GM11168 (cell line): Measurements from ENCODE around the gene OSBPL3.
"Not testable (repeated sequence)": the region's sequence is repeated elsewhere in the genome, so short reads cannot be mapped to it uniquely, and the experiment has no call there.

Experiments
- in situ Hi-C: fragments of 300-500 bp; cut with MboI; formaldehyde crosslinking; loops from one replicate; pipeline ENCODE4 v1.12.0; 2022; ENCODE audit warnings: low sequenced_read_pairs; ENCODE audit not compliant: unreplicated experiment

OSBPL3 gene

DNA sequence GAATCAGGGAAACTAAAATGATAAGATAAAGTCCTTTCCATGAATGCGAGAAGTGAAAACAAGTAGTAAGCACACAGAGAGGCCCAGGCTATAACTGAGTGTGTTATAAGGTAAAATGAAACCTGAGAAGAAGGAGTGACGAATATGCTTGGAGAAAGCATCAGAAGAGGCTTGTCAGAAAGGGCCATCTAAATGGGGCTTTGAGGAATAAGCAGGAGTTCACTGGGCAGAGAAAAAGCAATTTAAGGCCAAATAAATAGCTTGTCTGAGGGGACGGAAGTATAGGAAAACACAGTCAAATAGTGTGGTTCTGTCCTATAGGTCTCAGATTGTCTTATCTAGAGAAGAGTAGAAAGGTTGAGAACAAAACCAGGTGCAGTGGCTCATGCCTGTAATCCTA is 163.1 kb downstream of the OSBPL3 start:
- in situ Hi-C loops, result no loop called here

DNA sequence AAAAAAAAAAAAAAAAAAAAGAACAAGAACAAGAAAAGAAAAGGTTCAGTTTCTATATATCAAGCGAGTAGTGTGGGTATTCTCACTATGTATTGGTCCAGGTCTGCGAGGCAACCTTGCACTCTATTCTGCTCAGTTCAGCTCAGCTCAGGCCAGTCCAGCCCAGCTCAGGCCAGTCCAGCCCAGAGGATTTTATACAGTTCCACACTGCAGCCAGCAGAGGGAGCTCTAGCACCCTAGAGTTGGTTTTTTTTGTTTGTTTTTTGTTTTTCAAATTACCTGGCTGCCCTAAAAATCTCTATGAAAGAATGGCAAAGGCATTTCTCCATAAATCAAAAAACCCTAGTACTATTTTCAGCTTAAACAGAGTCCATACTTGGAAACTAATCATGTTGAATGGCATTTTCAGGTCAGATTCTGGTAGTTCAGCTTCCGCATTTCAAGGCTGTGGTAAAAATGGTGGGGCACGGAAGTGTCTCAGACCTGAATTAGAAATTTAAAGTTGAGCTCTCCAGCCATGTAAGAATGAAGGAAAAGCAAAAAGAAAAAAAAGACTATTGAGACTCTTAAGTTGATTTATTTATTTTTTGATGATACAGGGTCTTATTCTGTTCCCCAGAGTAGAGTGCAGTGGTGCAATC is 167.6 kb downstream of the OSBPL3 start:
- in situ Hi-C loops, result no loop called here

DNA sequence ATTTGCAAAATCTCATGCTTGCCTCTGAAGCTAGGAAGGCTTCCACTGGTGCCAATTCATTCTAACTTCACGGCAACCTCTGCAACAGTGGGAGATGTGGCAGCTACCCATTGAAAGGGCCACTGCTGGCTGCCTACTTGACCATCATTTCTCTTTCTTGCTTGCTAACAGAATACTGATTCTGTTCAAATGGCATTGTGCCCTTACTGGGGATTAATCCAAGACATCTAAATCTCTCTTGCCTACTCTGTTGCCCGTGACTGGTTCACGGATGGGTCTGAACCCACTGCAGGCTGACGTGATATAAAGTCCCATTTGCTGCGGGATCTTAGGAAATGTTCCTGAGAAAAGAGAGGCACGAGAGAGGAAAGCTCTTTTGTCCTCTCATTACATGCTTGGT is 171.5 kb downstream of the OSBPL3 start:
- in situ Hi-C loops, result loop anchor here (5.0 kb wide), 1 partner anchor 284 kb away; no protein-coding TSS in a partner anchor

DNA sequence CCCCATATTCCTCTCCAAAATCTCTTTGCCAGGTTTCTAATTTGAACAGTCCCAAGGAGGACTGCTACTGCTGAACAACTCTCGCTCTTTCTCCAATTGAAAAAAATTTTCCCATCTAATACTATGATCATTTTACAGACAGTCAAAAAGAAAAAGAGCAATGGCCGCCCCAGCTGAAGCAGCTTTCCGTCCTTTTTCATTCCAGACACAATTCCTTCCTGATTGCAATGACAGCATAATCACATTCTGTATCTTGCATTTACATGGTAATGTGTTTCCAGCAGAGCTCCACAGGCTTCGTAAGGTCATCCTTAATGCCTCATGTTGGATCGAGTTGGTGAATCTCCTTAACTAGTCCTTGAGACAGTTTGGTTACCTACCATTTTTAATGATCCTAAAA is 177.7 kb downstream of the OSBPL3 start:
- in situ Hi-C loops, result no loop called here

DNA sequence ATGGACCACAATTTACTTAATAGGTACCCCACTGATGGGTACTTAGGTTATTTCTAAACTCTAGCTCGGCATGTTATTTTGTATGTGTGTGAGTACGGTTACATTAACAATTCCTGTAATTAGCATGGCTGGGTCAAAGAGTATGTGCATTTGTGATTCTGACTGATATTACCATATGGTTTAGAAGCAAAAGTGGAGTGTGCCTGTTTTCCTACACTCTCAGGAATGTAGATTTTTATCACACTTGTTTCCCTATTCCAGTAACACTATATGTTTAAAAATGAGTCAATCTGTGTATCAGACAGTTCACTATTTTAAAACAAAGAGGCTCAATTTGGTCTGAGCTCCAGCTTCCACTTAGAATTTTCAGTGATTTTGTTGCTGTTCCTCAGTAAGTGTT is 178.1 kb downstream of the OSBPL3 start:
- in situ Hi-C loops, result no loop called here

DNA sequence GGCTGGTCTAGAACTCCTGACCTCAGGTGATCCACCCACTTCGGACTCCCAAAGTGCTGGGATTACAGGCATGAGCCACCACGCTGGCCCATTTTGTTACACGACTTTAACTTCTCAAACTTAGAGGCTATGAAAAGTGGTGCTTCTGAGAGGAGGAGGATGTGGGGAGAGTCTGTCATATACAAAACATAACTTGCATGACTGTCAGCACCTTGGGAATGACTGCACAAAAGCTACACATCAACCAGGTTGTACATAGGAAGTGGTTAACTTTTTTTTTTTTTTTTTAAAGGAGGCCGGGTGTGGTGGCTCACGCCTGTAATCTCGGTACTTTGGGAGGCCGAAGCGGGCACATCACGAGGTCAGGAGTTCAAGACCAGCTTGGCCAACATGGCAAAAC is 179.3 kb downstream of the OSBPL3 start:
- in situ Hi-C loops, result no loop called here

DNA sequence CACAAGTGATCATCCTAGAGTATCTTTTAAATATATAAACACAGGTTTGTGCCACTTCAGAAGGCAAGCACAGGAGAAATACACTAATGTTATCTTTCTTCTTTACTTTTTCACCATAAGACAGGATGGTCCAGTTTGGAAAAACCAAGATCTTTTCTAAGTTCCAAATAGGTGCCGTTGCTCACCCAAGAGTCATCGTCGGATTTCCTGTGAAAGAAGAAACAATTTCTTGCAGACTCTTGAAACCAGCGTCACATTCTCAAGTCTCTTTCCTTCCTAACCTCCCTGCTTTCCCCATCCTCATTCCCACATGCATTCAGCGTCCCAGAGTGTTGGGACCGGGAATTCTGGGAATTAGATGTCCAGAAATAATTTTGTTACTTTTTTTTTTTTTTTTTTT is 179.9 kb downstream of the OSBPL3 start:
- in situ Hi-C loops, result no loop called here

DNA sequence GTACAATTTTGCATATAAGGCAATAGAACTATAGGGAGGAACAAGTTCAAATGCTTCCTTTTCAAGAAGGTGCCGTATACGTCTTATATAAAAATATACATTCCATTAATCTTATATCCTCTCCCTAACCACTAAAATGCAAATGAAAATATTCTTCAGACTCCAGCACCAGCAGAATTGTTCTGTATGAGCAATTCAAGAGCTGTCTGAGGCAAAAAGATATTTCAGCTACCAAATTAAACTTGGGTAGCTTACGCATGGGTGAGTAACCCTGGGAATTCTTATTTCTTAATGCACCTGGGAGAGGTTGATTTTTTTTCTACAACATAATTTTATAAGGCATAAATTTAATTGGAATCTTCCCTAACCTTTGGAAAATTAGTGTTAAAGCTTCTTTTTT is 180.5 kb downstream of the OSBPL3 start:
- in situ Hi-C loops, result no loop called here

DNA sequence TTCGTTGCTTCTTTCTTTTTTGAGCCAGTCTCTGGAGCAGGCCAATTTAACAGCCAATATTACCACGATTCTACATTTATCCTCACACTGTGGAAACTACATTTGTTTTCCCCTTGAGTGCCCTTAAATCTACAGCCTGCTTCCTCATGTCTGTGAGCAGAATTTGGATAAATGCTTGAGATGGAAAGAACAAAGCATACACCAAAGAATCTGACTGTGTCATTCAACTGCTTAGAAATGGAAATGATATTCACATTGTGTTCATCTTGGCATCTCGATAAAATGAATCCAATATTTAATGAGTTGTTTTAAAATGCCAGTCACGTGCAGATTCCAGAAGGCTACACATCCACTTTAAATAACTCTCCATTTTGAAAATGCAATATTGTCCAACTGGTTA is 181.7 kb downstream of the OSBPL3 start:
- in situ Hi-C loops, result no loop called here

DNA sequence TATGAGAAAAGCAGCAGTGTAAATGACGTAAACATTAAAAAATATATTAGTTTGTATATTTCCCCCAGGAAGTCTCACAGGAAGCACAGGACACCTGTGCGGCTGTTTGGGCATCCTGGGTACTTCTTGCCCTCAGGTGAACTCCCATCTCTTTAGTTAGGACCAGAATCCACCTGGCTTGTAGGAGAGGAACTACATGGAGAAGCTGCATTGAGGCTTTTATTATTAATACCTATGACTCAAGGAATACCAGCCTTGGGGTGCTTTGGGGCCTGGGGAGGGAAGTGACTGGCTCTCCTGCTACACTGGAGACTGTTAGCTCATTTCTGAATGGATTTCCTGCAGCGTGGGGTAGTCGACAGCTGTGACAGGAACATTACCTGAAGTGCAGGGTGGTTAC is 182.7 kb downstream of the OSBPL3 start:
- in situ Hi-C loops, result no loop called here

DNA sequence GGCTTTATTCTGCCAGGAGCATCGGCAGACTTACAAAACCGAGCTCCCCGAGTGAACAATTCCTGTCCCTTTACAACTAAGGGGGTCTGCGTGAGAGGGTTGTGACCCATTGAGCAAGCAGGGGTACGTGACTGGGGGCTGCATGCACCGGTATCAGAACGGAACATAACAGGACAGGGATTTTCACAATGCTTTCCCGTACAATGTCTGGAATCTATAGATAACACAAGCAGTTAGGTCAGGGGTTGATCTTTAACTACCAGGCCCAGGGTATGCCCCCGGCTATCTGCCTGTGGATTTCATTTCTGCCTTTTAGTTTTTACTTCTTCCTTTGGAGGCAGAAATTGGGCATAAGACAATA is 184.6 kb downstream of the OSBPL3 start:
- in situ Hi-C loops, result no loop called here

DNA sequence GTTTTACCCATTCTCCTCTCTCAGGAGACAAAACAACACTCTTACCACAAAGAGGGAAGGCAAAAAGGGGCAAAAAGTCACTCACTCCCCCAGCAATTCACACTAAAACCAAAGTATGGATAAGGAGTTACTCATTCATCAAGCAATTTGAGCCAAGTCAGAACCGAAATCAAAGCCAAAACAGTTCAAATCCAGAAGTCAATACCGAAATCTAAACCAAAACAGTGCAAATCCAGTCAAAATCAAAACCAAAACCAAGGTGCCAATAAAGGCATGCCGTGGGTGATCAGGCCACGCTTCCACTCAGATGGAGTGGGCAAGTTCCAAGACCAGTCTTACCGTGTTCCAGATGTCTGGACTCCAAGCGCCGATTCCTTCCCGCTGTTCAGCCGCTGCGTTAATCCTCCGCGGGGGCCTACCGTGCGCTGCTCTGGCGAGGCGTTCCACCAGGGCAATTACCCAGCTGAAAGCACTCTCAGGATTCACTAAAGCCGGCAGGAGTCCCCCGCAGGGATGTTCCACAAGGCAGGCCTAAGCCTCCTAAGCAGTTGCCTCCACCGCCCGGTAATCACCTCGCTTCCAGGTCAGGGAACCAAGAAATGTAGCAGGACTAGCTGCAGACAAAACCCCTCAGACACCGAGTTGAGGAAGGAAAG is 185.1 kb downstream of the OSBPL3 start:
- in situ Hi-C loops, result not testable (repeated sequence)

DNA sequence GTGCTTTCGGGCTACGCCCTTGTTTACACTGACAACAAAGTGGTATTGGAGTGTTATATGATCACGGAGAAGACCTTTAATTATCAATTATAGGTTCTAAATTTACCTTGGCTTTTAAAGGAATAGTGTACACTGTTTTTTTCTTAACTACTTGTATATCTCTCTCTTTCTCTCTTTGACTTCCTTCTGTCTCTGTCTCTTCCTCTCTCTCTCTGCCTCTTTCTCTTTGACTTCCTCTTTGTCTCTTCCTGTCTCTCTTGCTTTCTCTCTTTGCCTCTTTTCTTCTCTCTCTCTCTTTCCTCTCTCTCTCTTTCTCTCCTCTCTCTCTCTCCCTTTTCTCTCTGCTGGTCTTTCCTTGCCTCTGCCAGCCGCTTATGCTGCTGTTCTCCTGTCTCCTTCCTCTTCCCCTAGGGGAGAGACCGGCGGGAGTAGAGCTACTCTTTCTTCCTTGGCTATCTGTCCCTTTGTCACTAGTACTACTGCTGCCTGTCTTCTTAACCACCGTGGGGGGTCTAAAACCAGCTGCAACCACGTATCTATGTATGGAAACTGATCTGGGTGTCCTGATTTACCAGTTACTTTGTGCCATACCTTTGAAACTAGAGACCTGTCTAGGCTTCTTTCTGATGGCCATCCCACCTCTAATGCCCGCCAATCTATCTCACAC is 185.9 kb downstream of the OSBPL3 start:
- in situ Hi-C loops, result no loop called here

DNA sequence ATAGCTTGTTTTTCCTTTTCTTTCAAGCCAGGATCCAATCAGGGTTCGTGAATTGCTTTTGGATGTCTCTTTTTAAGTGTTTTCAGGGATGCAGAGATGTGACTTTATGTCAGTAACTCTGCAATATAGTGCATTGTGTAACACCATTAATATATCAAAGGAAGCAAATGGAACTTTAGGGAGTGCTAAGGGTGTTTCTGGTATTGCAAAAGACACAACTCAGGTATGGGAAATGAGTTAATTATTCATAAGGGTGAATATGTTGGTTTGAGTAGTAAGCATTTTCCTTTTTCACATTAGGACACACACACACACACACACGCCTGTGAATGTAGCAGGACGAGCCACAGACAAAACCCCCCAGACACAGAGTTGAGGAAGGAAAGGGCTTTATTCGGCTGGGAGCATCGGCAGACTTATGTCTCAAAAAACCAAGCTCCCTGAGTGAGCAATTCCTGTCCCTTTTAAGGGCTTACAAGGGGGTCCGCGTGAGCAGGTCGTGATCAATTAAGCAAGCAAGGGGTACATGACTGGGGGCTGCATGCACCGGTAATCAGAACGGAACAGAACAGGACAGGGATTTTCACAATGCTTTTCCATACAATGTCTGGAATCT is 190.9 kb downstream of the OSBPL3 start:
- in situ Hi-C loops, result no loop called here

DNA sequence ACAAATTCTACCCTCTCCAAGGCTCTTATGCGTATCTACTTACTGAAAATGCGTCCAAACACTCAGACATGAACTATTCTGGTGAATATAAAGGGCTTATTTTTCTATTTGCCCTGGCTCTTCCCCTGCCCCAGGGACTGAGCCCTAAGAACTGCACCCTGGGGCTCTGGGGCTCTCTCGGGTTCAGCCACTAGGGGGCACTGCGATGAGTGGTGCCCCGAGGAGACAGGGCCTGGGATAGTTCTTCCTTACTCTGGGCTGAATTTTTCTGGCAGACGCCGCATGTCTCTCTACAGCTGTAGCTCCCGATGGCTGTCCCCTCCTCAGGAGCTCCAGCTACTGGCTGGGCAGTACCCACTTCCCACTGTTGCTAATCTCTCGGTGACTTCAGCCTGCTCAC is 191.9 kb downstream of the OSBPL3 start:
- in situ Hi-C loops, result no loop called here

DNA sequence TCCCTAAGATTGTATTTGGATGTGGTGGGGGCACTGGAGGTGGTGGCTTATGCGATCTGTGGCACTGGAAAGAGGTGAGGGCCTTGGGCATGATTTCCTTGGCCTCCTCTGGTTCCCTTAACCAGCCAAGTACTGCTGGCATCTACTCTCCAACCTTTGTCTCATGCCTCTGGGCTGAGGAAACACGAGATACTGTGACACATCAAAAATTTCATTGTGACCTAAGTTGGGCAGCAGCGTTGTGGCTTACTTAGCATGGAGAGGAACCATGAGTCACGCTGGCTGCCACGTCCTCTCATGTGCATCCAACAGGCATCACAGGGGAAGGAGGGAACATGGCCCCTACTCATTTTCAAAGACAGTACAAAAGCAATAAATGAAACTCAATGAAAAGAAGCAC is 193.0 kb downstream of the OSBPL3 start:
- in situ Hi-C loops, result no loop called here

DNA sequence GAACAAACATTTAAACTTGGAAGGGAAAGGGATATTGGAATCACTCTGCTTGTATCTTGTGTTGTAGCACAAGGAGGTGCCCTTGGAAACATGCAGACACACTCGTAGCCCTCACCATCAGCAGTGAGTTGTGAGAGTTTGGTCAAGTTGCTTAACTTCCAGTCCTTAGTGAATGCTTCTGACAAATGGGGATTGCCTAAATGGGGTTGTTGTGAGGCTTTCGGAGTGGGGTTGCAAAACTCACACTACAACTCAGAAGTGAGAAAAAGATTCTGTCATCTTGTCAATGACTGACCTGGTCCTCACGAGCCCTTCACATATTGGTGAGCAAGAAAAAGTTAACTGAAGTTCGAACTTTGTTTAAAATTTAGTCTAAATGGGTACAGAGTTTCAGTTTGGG is 193.7 kb downstream of the OSBPL3 start:
- in situ Hi-C loops, result no loop called here

DNA sequence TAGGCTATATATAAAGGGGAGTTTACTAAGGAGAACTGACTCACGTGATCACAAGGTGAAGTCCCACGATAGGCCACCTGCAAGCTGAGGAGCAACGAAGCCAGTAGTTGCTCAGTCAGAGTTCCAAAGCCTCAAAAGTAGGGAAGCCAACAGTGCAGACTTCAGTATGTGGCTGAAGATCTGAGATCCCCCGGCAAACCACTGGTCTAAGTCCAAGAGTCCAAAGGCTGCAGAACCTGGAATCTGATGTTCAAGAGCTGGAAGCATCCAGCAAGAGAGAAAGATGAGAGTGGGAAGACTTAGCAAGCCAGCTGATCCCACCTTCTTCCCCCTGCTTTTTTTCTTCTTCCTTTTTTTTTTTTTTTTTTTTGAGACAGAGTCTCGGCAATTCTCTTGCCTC is 195.7 kb downstream of the OSBPL3 start:
- in situ Hi-C loops, result no loop called here

DNA sequence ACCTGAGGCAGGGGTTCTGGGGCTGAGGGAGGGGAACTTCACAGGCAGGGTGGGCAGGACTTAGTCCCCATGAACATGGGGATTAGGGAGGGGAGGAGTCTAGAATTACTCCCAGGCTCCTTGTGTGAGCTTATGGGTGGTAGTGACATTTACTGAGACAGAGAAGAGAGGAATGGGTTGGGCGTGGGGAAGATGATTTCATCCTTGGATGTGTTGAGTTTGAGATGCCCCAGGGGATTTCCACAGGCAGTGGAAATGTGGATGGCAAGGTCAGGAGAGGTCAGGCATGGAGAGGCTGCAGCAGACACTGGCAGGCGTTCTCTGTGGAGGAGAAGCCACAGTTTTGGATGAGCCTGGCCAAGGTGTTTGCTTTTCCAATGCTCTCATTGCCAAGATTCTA is 196.3 kb downstream of the OSBPL3 start:
- in situ Hi-C loops, result no loop called here

DNA sequence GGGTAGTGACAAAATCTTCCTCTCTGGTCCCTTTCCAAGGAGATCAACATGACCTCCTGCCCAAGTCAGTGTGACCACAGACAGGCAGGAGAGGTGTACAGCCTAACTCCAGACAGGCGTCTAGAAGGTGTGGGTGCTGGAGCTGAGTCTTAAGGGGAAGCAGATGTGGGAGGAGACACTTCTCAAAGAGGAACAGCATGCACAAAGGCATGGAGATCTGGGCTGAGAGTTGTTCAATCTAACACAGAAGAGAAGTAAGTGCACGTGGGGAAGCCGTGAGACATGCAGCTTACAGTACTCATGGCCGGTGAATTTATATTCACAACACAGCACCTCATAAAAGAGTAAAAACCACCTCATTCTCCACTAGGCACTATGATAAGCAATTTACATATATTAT is 198.9 kb downstream of the OSBPL3 start:
- in situ Hi-C loops, result no loop called here

DNA sequence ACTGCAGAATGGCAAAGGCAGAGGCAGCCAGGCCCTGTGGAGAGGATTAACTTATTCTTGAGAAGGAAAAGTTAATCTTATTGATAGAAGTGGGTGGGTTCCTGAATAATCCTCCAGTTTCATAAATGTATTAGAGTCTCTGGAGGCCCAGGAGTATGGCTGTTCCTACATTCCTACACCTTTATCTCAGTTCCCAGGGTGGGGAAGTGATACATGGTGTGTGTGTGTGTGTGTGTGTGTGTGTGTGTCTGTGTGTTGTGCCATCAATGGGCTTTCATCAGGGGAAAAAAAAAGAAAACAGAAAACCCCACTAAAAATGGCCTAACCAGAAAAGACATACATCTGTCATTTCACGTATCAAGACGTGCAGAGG is 200.7 kb downstream of the OSBPL3 start:
- in situ Hi-C loops, result no loop called here
